HG03457 (cell line): Measurements from ENCODE around the gene DMD.

ENCODE experiments used
- ATAC-seq: cut with Tn5 transposase; IDR thresholded peaks from one replicate; pipeline ENCODE4 v1.9.1; 2021; ENCODE audit warnings: moderate number of reproducible peaks; ENCODE audit not compliant: unreplicated experiment

The DMD gene

GRCh38 chrX:31154946-31155345 lies 2056.4 kb downstream of the DMD start:
- no peak for ATAC-seq

GRCh38 chrX:31153475-31154047 lies 2057.8 kb downstream of the DMD start:
- no peak for ATAC-seq

- no peak for ATAC-seq
Observed at GRCh38 chrX:31147175-31147574, 2064.2 kb downstream of the DMD start.

GRCh38 chrX:31139961-31140360 lies 2071.4 kb downstream of the DMD start:
- no peak for ATAC-seq

- ATAC-seq: no peak
Observed at GRCh38 chrX:31138124-31138523, 2073.2 kb downstream of the DMD start.

- ATAC-seq: peak; percentile 93
Observed at GRCh38 chrX:31136144-31136611, 2075.2 kb downstream of the DMD start.

- ATAC-seq: no peak
Observed at GRCh38 chrX:31132821-31133241, 2078.5 kb downstream of the DMD start.

GRCh38 chrX:31130457-31131220 lies 2080.7 kb downstream of the DMD start:
- ATAC-seq: no peak

GRCh38 chrX:31128855-31129254 lies 2082.5 kb downstream of the DMD start:
- ATAC-seq: no peak

GRCh38 chrX:31127716-31128115 lies 2083.6 kb downstream of the DMD start:
- no peak for ATAC-seq

GRCh38 chrX:31126205-31126604 lies 2085.1 kb downstream of the DMD start:
- ATAC-seq: no peak

- no peak for ATAC-seq
Observed at GRCh38 chrX:31124536-31124935, 2086.8 kb downstream of the DMD start.

GRCh38 chrX:31123335-31123734 lies 2088.0 kb downstream of the DMD start:
- ATAC-seq: no peak

- ATAC-seq: no peak
Observed at GRCh38 chrX:31117266-31117665, 2094.1 kb downstream of the DMD start.

GRCh38 chrX:31115398-31115797 lies 2096.0 kb downstream of the DMD start:
- ATAC-seq: no peak

- no peak for ATAC-seq
Observed at GRCh38 chrX:31114858-31115257, 2096.5 kb downstream of the DMD start.

- no peak for ATAC-seq
Observed at GRCh38 chrX:31112226-31112999, 2098.9 kb downstream of the DMD start.

GRCh38 chrX:31110657-31111056 lies 2100.7 kb downstream of the DMD start:
- ATAC-seq: no peak

GRCh38 chrX:31099536-31100090 lies 2111.7 kb downstream of the DMD start:
- peak; percentile 78 for ATAC-seq

GRCh38 chrX:31098079-31098478 lies 2113.3 kb downstream of the DMD start:
- ATAC-seq: no peak

- ATAC-seq: peak; percentile 19
Observed at GRCh38 chrX:31093639-31093975, 2117.7 kb downstream of the DMD start.
